Astrocyte of the spinal cord (primary cell): ENCODE data around the gene HSD17B12.

ENCODE experiments used
- DNase-seq: peaks from one replicate; pipeline ENCODE4 v3.0.0; 2011; ENCODE audit warnings: low read depth, low spot score
- H3K4me3 ChIP-seq: 2 replicates; pipeline ENCODE4 v1.5.1; 2011; ENCODE audit warnings: low read depth, mild to moderate bottlenecking, low read length, moderate library complexity
- in situ Hi-C: cut with HindIII; loops from 2 replicates; pipeline ENCODE4 v1.10.0; 2017; ENCODE audit warnings: low sequenced_read_pairs
- TF ChIP-seq, protein P1 (sequence below): IDR thresholded peaks from 2 replicates; pipeline ENCODE4 v1.5.1; 2012; ENCODE audit warnings: low read depth, mild to moderate bottlenecking, low read length, inconsistent platforms

Gene HSD17B12

DNA sequence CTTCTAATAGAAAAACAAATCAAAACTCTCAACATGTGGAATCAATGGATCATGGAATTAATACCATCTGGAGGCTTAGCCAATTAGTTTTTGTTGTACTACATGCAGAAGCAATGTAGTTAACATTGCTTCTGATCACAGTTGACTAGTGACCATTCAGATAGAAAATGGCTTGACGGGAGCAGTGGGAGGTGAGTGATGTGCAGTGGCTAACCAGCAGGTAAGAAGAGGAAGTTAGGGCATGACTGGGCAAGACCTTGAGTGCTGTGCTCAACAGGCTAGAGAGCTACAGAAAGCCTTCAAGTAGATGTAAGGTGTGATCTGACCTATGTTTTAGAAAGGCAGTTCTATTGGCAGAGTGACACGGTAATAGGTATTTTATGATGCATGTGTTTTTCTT is 139.4 kb downstream of the HSD17B12 start:
- DNase-seq = no peak
- TF ChIP-seq, protein P1, sequence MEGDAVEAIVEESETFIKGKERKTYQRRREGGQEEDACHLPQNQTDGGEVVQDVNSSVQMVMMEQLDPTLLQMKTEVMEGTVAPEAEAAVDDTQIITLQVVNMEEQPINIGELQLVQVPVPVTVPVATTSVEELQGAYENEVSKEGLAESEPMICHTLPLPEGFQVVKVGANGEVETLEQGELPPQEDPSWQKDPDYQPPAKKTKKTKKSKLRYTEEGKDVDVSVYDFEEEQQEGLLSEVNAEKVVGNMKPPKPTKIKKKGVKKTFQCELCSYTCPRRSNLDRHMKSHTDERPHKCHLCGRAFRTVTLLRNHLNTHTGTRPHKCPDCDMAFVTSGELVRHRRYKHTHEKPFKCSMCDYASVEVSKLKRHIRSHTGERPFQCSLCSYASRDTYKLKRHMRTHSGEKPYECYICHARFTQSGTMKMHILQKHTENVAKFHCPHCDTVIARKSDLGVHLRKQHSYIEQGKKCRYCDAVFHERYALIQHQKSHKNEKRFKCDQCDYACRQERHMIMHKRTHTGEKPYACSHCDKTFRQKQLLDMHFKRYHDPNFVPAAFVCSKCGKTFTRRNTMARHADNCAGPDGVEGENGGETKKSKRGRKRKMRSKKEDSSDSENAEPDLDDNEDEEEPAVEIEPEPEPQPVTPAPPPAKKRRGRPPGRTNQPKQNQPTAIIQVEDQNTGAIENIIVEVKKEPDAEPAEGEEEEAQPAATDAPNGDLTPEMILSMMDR = no peak
- in situ Hi-C loops = no loop called here
- no peak overlapping the region for H3K4me3 ChIP-seq

DNA sequence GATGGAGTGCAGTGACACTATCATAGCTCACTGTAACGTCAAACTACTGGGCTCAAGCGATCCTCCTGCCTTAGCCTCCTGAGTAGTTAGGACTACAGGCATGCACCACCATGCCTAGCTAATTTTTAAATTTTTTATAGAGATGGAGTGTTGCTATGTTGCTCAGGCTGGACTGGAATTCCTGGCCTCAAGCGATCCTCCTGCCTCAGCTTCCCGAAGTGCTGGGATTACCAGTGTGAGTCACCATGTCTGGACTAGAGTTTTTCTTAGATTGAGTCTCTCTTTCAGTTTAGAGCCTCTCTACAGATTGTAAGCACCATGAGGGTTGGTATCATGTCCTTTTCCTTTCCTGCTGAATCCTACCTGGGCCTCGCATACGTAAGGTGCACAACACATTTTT is 142.8 kb downstream of the HSD17B12 start:
- TF ChIP-seq, protein P1 = no peak
- in situ Hi-C loops = no loop called here
- H3K4me3 ChIP-seq = no peak overlapping the region
- DNase-seq = no peak

DNA sequence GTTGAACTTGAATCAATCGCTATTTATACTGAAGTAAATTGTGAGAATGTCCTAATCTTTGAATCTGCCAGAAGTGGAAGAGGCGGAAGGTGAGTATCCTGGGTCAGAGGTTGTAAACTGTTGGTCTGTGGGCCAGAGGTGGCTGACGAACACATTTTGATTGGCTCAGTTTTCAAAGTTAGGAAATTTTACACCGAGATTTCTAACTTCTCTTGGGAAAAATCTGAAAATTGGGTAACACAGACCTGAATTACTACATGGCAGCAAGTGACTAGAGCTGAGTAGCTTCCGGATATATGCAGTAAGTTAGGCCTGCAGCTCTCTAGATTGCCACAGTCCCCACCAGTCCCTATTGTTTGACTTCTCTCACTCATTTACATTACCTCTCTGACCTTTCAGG is 143.3 kb downstream of the HSD17B12 start:
- in situ Hi-C loops = no loop called here

DNA sequence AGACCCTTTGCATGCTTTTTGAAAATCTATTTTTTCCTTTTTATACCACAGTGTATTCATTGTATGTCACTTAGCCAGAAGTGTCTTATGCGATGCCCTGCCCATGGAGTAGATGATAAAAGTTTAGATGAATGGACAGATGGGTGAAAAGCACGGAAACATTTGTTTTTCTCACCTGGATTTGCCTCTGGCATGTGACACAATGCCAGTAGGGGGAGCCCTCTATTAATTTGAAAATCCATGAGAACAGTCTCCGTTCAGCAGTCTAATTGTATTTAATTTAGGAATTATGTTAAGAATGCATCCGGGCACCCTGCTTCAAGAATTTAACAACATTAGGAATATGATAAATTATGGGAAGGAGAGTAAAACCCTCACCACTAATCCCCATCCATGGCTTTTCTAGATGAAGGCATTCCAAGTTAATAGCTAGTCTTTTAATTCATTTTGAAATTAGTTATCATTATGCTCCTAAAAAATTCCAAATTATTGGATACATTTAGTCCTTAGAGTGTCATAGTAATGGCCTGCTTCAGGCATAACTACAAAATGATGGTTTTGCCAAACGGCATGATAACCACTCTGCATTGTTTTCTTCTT is 144.8 kb downstream of the HSD17B12 start:
- DNase-seq = peak; percentile 50
- H3K4me3 ChIP-seq = no peak overlapping the region
- TF ChIP-seq, protein P1 = peak; percentile 73
- in situ Hi-C loops = no loop called here

More for the DNA sequence above, 143.3 kb downstream of the HSD17B12 start:
- H3K4me3 ChIP-seq = no peak overlapping the region
- TF ChIP-seq, protein P1 = no peak
- no peak for DNase-seq

DNA sequence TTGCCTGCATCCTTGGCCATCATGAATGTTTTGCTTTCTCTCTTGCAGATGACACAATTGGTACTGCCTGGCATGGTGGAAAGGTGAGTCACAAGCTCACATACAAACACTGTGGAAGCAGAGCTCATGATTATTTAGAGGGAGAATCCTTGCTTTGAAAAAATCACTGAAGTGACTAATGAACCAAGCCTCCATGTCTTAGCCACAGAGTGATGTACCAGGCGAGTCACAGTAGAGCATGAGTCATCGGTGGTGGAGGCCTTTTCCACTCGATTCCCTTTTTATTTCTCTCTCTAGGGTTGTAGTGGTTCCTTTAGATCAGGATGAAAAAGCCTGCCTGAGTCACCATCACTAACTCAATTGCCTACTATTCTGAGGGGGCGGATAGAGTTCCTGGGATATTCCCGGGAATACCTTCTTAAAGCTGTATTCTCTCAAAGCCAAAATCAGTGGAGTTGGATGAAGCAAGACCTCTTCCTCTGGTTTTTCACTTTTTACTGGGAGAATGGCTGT is 150.4 kb downstream of the HSD17B12 start:
- in situ Hi-C loops = no loop called here
- no peak overlapping the region for H3K4me3 ChIP-seq
- peak; percentile 99 for DNase-seq
- TF ChIP-seq, protein P1 = no peak

DNA sequence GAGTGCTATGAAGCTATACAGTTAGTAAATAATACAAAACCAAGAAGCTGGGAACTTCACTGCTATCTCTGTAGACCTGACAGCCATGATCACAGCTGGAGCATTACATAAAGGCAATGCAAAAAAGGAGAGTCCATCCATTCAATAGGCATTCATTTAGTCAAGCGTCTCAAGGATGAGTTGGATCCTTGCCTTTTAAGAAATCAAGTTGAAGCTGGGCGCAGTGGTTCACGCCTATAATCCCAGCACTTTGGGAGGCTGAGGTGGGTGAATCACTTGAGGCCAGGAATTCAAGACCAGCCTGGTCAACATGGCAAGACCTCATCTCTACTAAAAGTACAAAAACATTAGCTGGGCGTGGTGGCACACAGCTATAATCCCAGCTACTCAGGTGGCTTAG is 152.0 kb downstream of the HSD17B12 start:
- H3K4me3 ChIP-seq = no peak overlapping the region
- TF ChIP-seq, protein P1 = no peak
- DNase-seq = no peak
- in situ Hi-C loops = no loop called here
